HepG2 (cell line): Measurements from ENCODE around the gene COPS8. TPM values are rescaled to one million over a fixed set of nuclear protein-coding genes. Genes with fewer than 3 reads are reported as not detected.

Source experiments
- ATAC-seq: fragments of 200-7000 bp; cut with Tn5 transposase; 3 replicates; pipeline ENCODE4 v1.9.1; 2020; ENCODE audit warnings: mild to moderate bottlenecking, moderate library complexity
- BruUV-seq: library from RNA; stranded (reverse); fragments of 400-500 nt; replicated peaks from 2 replicates; lab custom pipeline; 2021; lab: Mats Ljungman, UMichigan
- CTCF ChIA-PET: fragments of 300-600 bp; formaldehyde crosslinking; extraction: SDS; loops from one replicate; lab custom pipeline; 2021; ENCODE audit warnings: low total read pairs, inconsistent platforms, low intra/inter-chr PET ratio; lab: Yijun Ruan, JAX
- POLR2A ChIA-PET: fragments of 350-600 bp; sonication (Branson Sonifier 250); formaldehyde crosslinking; loops from one replicate; lab custom pipeline; 2020; ENCODE audit warnings: antibody characterized with exemption, inconsistent platforms; lab: Yijun Ruan, JAX
- DNase-seq: peaks from one replicate; pipeline ENCODE4 v3.0.0-alpha.2; 2015; ENCODE audit warnings: low spot score
- FAIRE-seq: peaks from 3 replicates; lab custom pipeline; 2011; peaks lifted over from hg19 to GRCh38; lab: Jason Lieb, UNC
- H2AFZ ChIP-seq: one replicate; pipeline ENCODE4 v1.6.1; 2011; ENCODE audit warnings: low read length, inconsistent platforms
- H3K27ac ChIP-seq: fragments of 300-600 bp; 3 replicates; pipeline ENCODE4 v1.8.0; 2011; ENCODE audit warnings: mixed run types, mild to moderate bottlenecking, mixed read lengths, low read length, inconsistent platforms; ENCODE audit not compliant: insufficient read depth; ENCODE audit errors: extremely low read length
- H3K27me3 ChIP-seq, 2 experiments: fragments of 200-600 bp in 1 of 2; 2 replicates in 1 of 2; 3 replicates in 1 of 2; pipeline versions ENCODE4 v1.6.0 to v1.8.0; 2011; ENCODE audit warnings: low read length in 2 of 2, mild to moderate bottlenecking in 2 of 2, moderate library complexity in 2 of 2, inconsistent platforms in 1 of 2; ENCODE audit not compliant: insufficient read depth in 2 of 2, control insufficient read depth in 1 of 2
- H3K36me3 ChIP-seq, 2 experiments: fragments of 200-600 bp in 1 of 2; replicated peaks in 1 of 2; 2 replicates in 1 of 2; 3 replicates in 1 of 2; pipeline versions ENCODE4 v1.5.1 to v1.8.0; 2011; ENCODE audit warnings: low read length in 2 of 2, inconsistent platforms in 1 of 2; ENCODE audit not compliant: insufficient read depth in 2 of 2, control insufficient read depth in 1 of 2
- H3K4me1 ChIP-seq: 2 replicates; pipeline ENCODE4 v1.5.1; 2012; ENCODE audit warnings: low read length, inconsistent platforms; ENCODE audit not compliant: insufficient read depth
- H3K4me2 ChIP-seq: 2 replicates; pipeline ENCODE4 v1.6.0; 2011; ENCODE audit warnings: low read depth, low read length, inconsistent platforms
- H3K4me3 ChIP-seq, 3 experiments: fragments of 200-600 bp in 1 of 3; sonication (generic), shearing (Covaris generic) in 1 of 3; replicated peaks in 1 of 3; 2 replicates each; pipeline ENCODE4 v1.5.1; 2011 to 2016; ENCODE audit warnings: low read length in 3 of 3, inconsistent platforms in 2 of 3, low read depth in 2 of 3, mild to moderate bottlenecking in 2 of 3, control low read depth in 1 of 3, mixed read lengths in 1 of 3; ENCODE audit not compliant: insufficient read depth in 1 of 3
- H3K79me2 ChIP-seq: one replicate; pipeline ENCODE4 v1.6.1; 2011; ENCODE audit warnings: low read length, inconsistent platforms; ENCODE audit not compliant: insufficient read depth
- H3K9ac ChIP-seq: 2 replicates; pipeline ENCODE4 v1.6.0; 2011; ENCODE audit warnings: mild to moderate bottlenecking, low read depth, low read length, inconsistent platforms; ENCODE audit not compliant: insufficient read depth
- H3K9me3 ChIP-seq: 2 replicates; pipeline ENCODE4 v1.5.1; 2012; ENCODE audit warnings: mild to moderate bottlenecking, low read length
- H4K20me1 ChIP-seq: 2 replicates; pipeline ENCODE4 v1.6.0; 2011; ENCODE audit warnings: inconsistent platforms, mild to moderate bottlenecking, low read length, moderate library complexity; ENCODE audit not compliant: insufficient read depth
- CEBPB ChIP-seq: IDR thresholded peaks from 2 replicates; pipeline ENCODE4 v1.6.1; 2011; ENCODE audit warnings: low read depth, low read length, improper control_type of control experiment, borderline replicate concordance
- CENPT ChIP-seq: sonication (generic); formaldehyde crosslinking; IDR thresholded peaks from 2 replicates; pipeline ENCODE4 v1.8.0; 2022; ENCODE audit warnings: low read depth, mild to moderate bottlenecking, moderate library complexity, missing genetic modification reagents
- CHCHD3 ChIP-seq: sonication (generic); formaldehyde crosslinking; IDR thresholded peaks from 2 replicates; pipeline ENCODE4 v1.8.0; 2022; ENCODE audit warnings: mild to moderate bottlenecking, missing genetic modification reagents, moderate library complexity
- PRPF4 ChIP-seq: fragments of 200-400 bp; formaldehyde crosslinking; IDR thresholded peaks from 2 replicates; pipeline ENCODE4 v1.6.1; 2016; ENCODE audit warnings: low read length, low read depth; ENCODE audit not compliant: poor library complexity, severe bottlenecking
- SAP130 ChIP-seq: IDR thresholded peaks from 2 replicates; pipeline ENCODE4 v1.6.1; 2016; ENCODE audit warnings: low read depth
- SOX5 ChIP-seq: IDR thresholded peaks from 2 replicates; pipeline ENCODE4 v1.6.1; 2016; ENCODE audit warnings: borderline replicate concordance
- TRIM24 ChIP-seq: sonication (generic); formaldehyde crosslinking; IDR thresholded peaks from 2 replicates; pipeline ENCODE4 v1.8.0; 2022; ENCODE audit warnings: mild to moderate bottlenecking, missing genetic modification reagents
- ZBTB25 ChIP-seq: IDR thresholded peaks from 2 replicates; pipeline ENCODE4 v1.6.1; 2018; ENCODE audit warnings: missing genetic modification reagents
- ZBTB38 ChIP-seq: sonication (generic); formaldehyde crosslinking; IDR thresholded peaks from 2 replicates; pipeline ENCODE4 v1.5.1; 2020; ENCODE audit warnings: mild to moderate bottlenecking, missing genetic modification reagents
- WGBS: methylation state at CpG from one replicate; pipeline ENCODE4 v1.1.6; 2017; ENCODE audit warnings: low lambda C conversion rate; 5-methylcytosine and 5-hydroxymethylcytosine counted together
- in situ Hi-C: cut with HindIII; loops from 2 replicates; pipeline ENCODE4 v1.10.0; 2017; ENCODE audit warnings: low pct_unique_long_range_greater_than_20kb; ENCODE audit not compliant: extremely low pct_ligation_motif_present
- intact Hi-C: fragments of 100-400 bp; cut with micrococcal nuclease; formaldehyde crosslinking; loops from one replicate; pipeline ENCODE4 v1.10.0; 2022; ENCODE audit not compliant: unreplicated experiment
- polyA plus RNA-seq, 8 experiments: library from polyadenylated mRNA; depleted of rRNA in 3 of 8; stranded (reverse) in 7 of 8; unstranded in 1 of 8; fragments of >200 nt; fragmentation: Illumina TruSeq in 4 of 8; extraction: Trizol in 4 of 8; gene quantifications; 2 replicates each; pipeline versions ENCODE4 v1.2.1 to v1.2.3, GENCODE V29; 2011 to 2016; ENCODE audit warnings: low read depth in 4 of 8, missing spikeins in 1 of 8, mixed read lengths in 1 of 8; ENCODE audit not compliant: insufficient read depth in 1 of 8
- total RNA-seq, 5 experiments: library from RNA; depleted of rRNA; stranded (reverse); fragments of >200 nt; fragmentation: Illumina TruSeq; extraction: Trizol; gene quantifications; 2 replicates each; pipeline ENCODE4 v1.2.3, GENCODE V29; 2016; ENCODE audit warnings: low read depth in 1 of 5

Gene COPS8
- total and polyA plus RNA-seq, 2 of the 13 experiments (the other 11 are each of a cell fraction or from before 2014, with no cell fraction given): 86.3 to 96.6 TPM

GRCh38 chr2:237084444-237084843, 1.2 kb upstream of the COPS8 start:
- H3K27me3 ChIP-seq: no peaks in the 10 kb centered on the region; a peak in 2 of 5 replicates
- ATAC-seq (no peak), DNase-seq (no peak), FAIRE-seq (no peak)
- 0 out of 2 replicates have a peak, but pooled peaks cover 6% of the 10 kb centered on the region for H4K20me1 ChIP-seq
- peak overlapping the region; percentile 78 for H3K4me2 ChIP-seq
- H3K4me1 ChIP-seq: peaks cover 48% of the 10 kb centered on the region
- H3K36me3 ChIP-seq: peaks cover 1 to 7% of the 10 kb centered on the region in 2 experiments; a peak in 1 of 5 replicates
- WGBS: 98% methylated on average over 8 of the region's 8 CpGs
- TF ChIP-seq TRIM24 (CRISPR knock-in tag) (no peak), ZBTB25 (CRISPR knock-in tag) (no peak), CENPT (CRISPR knock-in tag) (no peak), PRPF4 (peak; percentile 62), SOX5 (no peak), SAP130 (CRISPR knock-in tag) (no peak), CEBPB (0 out of 2 replicates have a peak, but pooled peaks have one; percentile 5), ZBTB38 (peak; percentile 76), CHCHD3 (CRISPR knock-in tag) (no peak)
- no TSS peak for BruUV-seq
- peak overlapping the region in 2 of 3 experiments; percentile 92 to 93; a peak in 3 of 6 replicates for H3K4me3 ChIP-seq
- H2AFZ ChIP-seq: no peak overlapping the region
- ChIA-PET CTCF (no interaction called here), POLR2A (interaction anchor here (1.3 to 2.9 kb wide), 2 partner anchors 9 to 40 kb away, joined by 4 to 49 read pairs; no protein-coding TSS in a partner anchor)
- peak overlapping the region; percentile 93 for H3K9ac ChIP-seq
- H3K27ac ChIP-seq: no peak overlapping the region
- no peaks in the 10 kb centered on the region for H3K9me3 ChIP-seq
- intact Hi-C loops: no loop called here
- peaks cover 39% of the 10 kb centered on the region for H3K79me2 ChIP-seq
- in situ Hi-C loops: no loop called here
